ENCODE data around the gene ULK4.
A peak's percentile ranks its signal among the peaks of the same experiment; 100 is the strongest.

The ULK4 gene

DNA sequence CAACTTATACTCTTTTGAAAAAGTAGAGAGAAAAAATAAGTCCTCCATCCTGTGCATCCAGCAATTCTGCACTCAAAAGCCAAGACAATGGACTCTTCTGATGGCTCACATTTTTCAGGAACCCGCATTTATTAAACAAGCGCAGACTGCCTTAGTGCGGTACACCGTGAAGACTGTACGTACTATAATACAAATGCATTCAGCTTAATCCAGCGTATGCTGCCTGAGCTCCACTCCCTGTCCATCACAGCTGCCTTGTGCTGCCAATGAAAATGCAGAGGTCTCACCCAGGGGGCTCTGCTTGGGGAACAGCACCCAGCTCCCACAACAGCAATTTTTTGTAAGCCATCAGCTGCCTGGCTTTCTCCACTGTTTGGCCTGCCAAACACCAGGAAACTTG is 350.9 kb downstream of the ULK4 start:
- H3K36me3 ChIP-seq (replicated peaks): no peaks in the 10 kb centered on the region
- H3K27me3 ChIP-seq (replicated peaks): no peaks in the 10 kb centered on the region
- in situ Hi-C loops (cut with HindIII; ENCODE audit: low pct_ligation_motif_present, low sequenced_read_pairs): no loop called here
- H3K27ac ChIP-seq: no peak overlapping the region
- no peak overlapping the region for H3K4me3 ChIP-seq (ENCODE audit: low read depth, low read length)
- DNase-seq: no peak
- TF ChIP-seq, protein P1, sequence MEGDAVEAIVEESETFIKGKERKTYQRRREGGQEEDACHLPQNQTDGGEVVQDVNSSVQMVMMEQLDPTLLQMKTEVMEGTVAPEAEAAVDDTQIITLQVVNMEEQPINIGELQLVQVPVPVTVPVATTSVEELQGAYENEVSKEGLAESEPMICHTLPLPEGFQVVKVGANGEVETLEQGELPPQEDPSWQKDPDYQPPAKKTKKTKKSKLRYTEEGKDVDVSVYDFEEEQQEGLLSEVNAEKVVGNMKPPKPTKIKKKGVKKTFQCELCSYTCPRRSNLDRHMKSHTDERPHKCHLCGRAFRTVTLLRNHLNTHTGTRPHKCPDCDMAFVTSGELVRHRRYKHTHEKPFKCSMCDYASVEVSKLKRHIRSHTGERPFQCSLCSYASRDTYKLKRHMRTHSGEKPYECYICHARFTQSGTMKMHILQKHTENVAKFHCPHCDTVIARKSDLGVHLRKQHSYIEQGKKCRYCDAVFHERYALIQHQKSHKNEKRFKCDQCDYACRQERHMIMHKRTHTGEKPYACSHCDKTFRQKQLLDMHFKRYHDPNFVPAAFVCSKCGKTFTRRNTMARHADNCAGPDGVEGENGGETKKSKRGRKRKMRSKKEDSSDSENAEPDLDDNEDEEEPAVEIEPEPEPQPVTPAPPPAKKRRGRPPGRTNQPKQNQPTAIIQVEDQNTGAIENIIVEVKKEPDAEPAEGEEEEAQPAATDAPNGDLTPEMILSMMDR (IDR thresholded peaks at IDR 0.05; ENCODE audit: low read depth, low read length, missing control alignments): no peak

DNA sequence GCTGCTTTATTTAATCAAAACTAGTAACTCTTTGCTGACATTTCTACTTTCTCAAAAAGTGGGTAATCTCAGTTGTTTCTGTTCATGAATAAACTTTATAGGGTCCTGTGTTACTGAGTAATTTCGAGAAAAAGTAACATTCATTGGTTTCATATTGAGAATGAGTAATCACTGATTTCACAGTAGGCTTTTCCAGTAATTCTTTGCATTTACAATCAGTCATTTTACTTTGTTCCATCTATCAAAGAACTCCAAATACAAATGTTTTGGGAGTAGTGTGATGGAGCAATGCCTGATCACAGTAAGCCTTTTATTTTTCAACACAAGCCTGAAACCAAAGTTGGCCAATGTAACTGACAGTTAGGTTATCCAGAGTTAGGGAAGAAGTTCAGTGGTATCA is 353.6 kb downstream of the ULK4 start:
- no peak overlapping the region for H3K27ac ChIP-seq
- no peak for DNase-seq
- H3K4me3 ChIP-seq (ENCODE audit: low read depth, low read length): no peak overlapping the region
- TF ChIP-seq, protein P1 (IDR thresholded peaks at IDR 0.05; ENCODE audit: low read depth, low read length, missing control alignments): no peak
- in situ Hi-C loops (cut with HindIII; ENCODE audit: low pct_ligation_motif_present, low sequenced_read_pairs): no loop called here
- no peaks in the 10 kb centered on the region for H3K36me3 ChIP-seq (replicated peaks)
- H3K27me3 ChIP-seq (replicated peaks): no peaks in the 10 kb centered on the region

DNA sequence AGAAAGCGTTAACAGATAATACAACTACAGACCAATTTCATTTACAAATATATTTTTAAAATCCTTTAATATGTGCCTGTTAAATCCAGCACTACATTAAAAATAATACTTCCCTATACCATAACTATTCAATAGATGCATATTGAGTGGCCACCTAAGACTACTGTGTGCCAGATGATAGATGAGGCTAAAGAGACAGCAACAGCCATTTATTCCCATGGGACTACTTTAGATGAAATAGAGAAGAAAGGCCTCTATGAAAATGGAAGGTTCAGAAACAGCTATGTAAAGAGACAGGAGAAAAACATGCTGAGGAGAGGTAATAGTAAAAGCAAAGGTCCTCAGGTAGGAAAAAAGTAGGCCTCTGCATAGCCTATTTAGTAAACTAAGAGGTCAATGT is 358.1 kb downstream of the ULK4 start:
- TF ChIP-seq, protein P1 (IDR thresholded peaks at IDR 0.05; ENCODE audit: low read depth, low read length, missing control alignments): no peak
- Histone ChIP-seq H3K4me3 (ENCODE audit: low read depth, low read length) (no peak overlapping the region), H3K27ac (no peak overlapping the region), H3K27me3 (replicated peaks) (no peaks in the 10 kb centered on the region), H3K36me3 (replicated peaks) (no peaks in the 10 kb centered on the region)
- in situ Hi-C loops (cut with HindIII; ENCODE audit: low pct_ligation_motif_present, low sequenced_read_pairs): no loop called here
- DNase-seq: no peak

DNA sequence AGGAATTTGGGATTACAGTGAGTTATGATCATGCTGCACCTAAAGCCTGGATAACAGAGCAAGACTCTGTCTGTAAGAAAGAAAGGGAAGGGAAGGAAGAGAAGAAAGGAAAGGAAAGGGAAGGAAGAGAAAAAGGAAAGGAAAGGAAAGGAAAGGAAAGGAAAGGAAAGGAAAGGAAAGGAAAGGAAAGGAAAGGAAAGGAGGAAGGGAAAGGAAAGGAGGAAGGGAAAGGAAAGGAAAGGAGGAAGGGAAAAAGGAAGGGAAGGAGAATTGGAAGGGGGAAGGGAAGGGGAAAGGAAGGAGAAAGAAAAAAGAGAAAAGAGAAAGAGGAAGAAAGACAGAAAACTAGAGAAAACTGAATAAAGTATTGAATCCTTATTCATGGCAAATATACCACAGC is 359.8 kb downstream of the ULK4 start:
- in situ Hi-C loops (cut with HindIII; ENCODE audit: low pct_ligation_motif_present, low sequenced_read_pairs): no loop called here
- TF ChIP-seq, protein P1 (IDR thresholded peaks at IDR 0.05; ENCODE audit: low read depth, low read length, missing control alignments): no peak
- no peak for DNase-seq
- Histone ChIP-seq H3K4me3 (ENCODE audit: low read depth, low read length) (no peak overlapping the region), H3K36me3 (replicated peaks) (no peaks in the 10 kb centered on the region), H3K27me3 (replicated peaks) (no peaks in the 10 kb centered on the region), H3K27ac (no peak overlapping the region)

DNA sequence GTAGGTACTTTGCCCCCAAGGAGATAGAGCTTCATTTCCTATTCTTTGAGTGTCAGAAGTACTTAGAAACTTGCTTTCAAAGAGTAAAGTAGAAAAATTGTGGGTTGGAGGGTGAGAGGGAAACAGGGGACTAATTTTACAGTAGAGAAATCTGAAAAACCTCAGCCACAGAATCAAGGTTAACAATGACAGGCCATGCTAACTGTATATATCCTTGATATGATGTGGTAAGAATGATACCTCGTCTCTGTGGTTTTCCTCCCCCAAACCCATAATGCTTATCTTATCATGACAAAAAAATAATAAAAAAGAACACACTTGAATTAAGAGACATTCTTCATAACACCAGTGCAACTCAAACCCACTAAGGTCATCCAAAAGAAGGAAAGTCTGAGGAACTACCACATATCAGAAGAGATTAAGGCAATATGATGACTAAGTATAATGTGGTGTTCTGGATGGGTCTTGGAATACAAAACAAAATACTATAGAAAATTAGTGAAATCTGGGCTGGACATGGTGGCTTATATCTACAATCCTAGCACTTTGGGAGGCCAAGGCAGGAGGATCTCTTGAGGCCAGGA is 360.4 kb downstream of the ULK4 start:
- H3K27ac ChIP-seq: no peak overlapping the region
- H3K4me3 ChIP-seq (ENCODE audit: low read depth, low read length): no peak overlapping the region
- H3K36me3 ChIP-seq (replicated peaks): no peaks in the 10 kb centered on the region
- peak; percentile 6 for DNase-seq
- no peaks in the 10 kb centered on the region for H3K27me3 ChIP-seq (replicated peaks)
- in situ Hi-C loops (cut with HindIII; ENCODE audit: low pct_ligation_motif_present, low sequenced_read_pairs): no loop called here
- TF ChIP-seq, protein P1 (IDR thresholded peaks at IDR 0.05; ENCODE audit: low read depth, low read length, missing control alignments): no peak

DNA sequence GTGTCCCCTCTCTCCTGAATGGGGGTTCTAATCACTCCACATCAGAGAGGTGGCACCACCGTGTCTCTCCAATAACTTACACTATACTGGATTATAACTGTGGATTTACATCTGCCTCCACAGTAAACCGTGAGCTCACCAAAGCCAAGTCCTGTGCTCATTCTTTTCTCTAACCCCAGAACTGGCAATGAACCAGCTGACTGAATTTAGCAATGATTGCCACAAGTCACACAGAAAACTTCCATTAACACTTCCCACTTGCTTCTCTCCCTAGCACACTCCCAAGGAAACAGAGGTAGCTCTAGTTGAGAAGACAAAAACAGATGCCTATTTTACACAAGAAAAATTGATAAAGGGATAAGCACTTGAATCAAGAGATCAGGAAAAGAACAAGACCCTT is 361.3 kb downstream of the ULK4 start:
- Histone ChIP-seq H3K36me3 (replicated peaks) (no peaks in the 10 kb centered on the region), H3K27me3 (replicated peaks) (no peaks in the 10 kb centered on the region), H3K4me3 (ENCODE audit: low read depth, low read length) (no peak overlapping the region), H3K27ac (no peak overlapping the region)
- DNase-seq: no peak
- in situ Hi-C loops (cut with HindIII; ENCODE audit: low pct_ligation_motif_present, low sequenced_read_pairs): no loop called here
- TF ChIP-seq, protein P1 (IDR thresholded peaks at IDR 0.05; ENCODE audit: low read depth, low read length, missing control alignments): no peak

All from brain microvascular endothelial cell (primary cell).